GM12878 (cell line): Measurements from ENCODE around the gene STPG1. TPM values are rescaled to one million over a fixed set of nuclear protein-coding genes. Genes with fewer than 3 reads are reported as not detected.

Source experiments
- ATAC-seq: fragments of 200-7000 bp; cut with Tn5 transposase; 3 replicates; pipeline ENCODE4 v1.9.1; 2020; ENCODE audit warnings: mild to moderate bottlenecking, moderate library complexity
- BruUV-seq: library from RNA; stranded (reverse); fragments of 400-500 nt; replicated peaks from 2 replicates; lab custom pipeline; 2021; lab: Mats Ljungman, UMichigan
- CTCF ChIA-PET: fragments of 300-600 bp; sonication (Branson Sonifier 250); formaldehyde crosslinking; extraction: SDS; loops from one replicate; lab custom pipeline; 2021; ENCODE audit warnings: inconsistent platforms; lab: Yijun Ruan, JAX
- POLR2A ChIA-PET: fragments of 350-600 bp; formaldehyde crosslinking; extraction: SDS; loops from one replicate; lab custom pipeline; 2021; ENCODE audit warnings: inconsistent platforms; lab: Charles Lee
- RAD21 ChIA-PET: fragments of 300-600 bp; sonication (Branson Sonifier 250); formaldehyde crosslinking; loops from one replicate; lab custom pipeline; 2023; ENCODE audit warnings: antibody characterized with exemption; ENCODE audit not compliant: unreplicated experiment; lab: Charles Lee
- SMC1A ChIA-PET: fragments of 300-600 bp; sonication (Branson Sonifier 250); formaldehyde crosslinking; loops from one replicate; lab custom pipeline; 2023; ENCODE audit not compliant: unreplicated experiment, uncharacterized antibody; lab: Charles Lee
- DNase-seq: peaks from one replicate; pipeline ENCODE4 v3.0.0-alpha.2; 2011; ENCODE audit warnings: low read depth, low spot score
- FAIRE-seq: peaks from 3 replicates; lab custom pipeline; 2011; peaks lifted over from hg19 to GRCh38; lab: Jason Lieb, UNC
- H2AFZ ChIP-seq: 2 replicates; pipeline ENCODE4 v1.6.0; 2011; ENCODE audit warnings: low read depth, low read length, control low read depth; ENCODE audit not compliant: control insufficient read depth
- H3K27ac ChIP-seq: 2 replicates; pipeline ENCODE4 v1.5.1; 2011; ENCODE audit warnings: control low read depth; ENCODE audit not compliant: control insufficient read depth, insufficient read depth
- H3K27me3 ChIP-seq, 2 experiments: replicated peaks in 1 of 2; 2 replicates each; pipeline versions ENCODE4 v1.6.0 to v1.6.1; 2011; ENCODE audit warnings: low read length in 1 of 2; ENCODE audit not compliant: control insufficient read depth in 2 of 2, insufficient read depth in 2 of 2
- H3K36me3 ChIP-seq, 2 experiments: 2 replicates each; pipeline ENCODE4 v1.5.1; 2011; ENCODE audit warnings: low read length in 1 of 2; ENCODE audit not compliant: control insufficient read depth in 2 of 2, insufficient read depth in 2 of 2
- H3K4me1 ChIP-seq: 2 replicates; pipeline ENCODE4 v1.6.1; 2011; ENCODE audit warnings: mild to moderate bottlenecking, low read length, moderate library complexity, mixed read lengths; ENCODE audit not compliant: control insufficient read depth, insufficient read depth
- H3K4me2 ChIP-seq: 2 replicates; pipeline ENCODE4 v1.6.0; 2011; ENCODE audit warnings: control low read depth; ENCODE audit not compliant: control insufficient read depth, insufficient read depth
- H3K4me3 ChIP-seq: fragments of 200-600 bp; sonication (generic); 2 replicates; pipeline ENCODE4 v1.5.1; 2016
- H3K79me2 ChIP-seq: 2 replicates; pipeline ENCODE4 v1.6.0; 2011; ENCODE audit warnings: low read length; ENCODE audit not compliant: control insufficient read depth, insufficient read depth
- H3K9ac ChIP-seq: 2 replicates; pipeline ENCODE4 v1.8.0; 2011; ENCODE audit warnings: low read length, control low read depth, mixed read lengths; ENCODE audit not compliant: control insufficient read depth, insufficient read depth
- H3K9me3 ChIP-seq: replicated peaks from 3 replicates; pipeline ENCODE4 v1.5.1; 2011; ENCODE audit warnings: mild to moderate bottlenecking, low read length; ENCODE audit not compliant: control insufficient read depth, insufficient read depth
- H4K20me1 ChIP-seq: 2 replicates; pipeline ENCODE4 v1.6.0; 2011; ENCODE audit not compliant: control insufficient read depth, insufficient read depth
- EZH2 ChIP-seq: IDR thresholded peaks from 2 replicates; pipeline ENCODE4 v1.6.1; 2012; ENCODE audit warnings: low read depth, mild to moderate bottlenecking, control low read depth, inconsistent platforms, low read length, borderline replicate concordance; ENCODE audit not compliant: control insufficient read depth
- FOXM1 ChIP-seq: IDR thresholded peaks from 2 replicates; pipeline ENCODE4 v1.6.1; 2012; ENCODE audit warnings: low read depth, mild to moderate bottlenecking, inconsistent platforms, low read length, moderate library complexity
- GABPA ChIP-seq: IDR thresholded peaks from 2 replicates; pipeline ENCODE4 v1.6.1; 2014; ENCODE audit warnings: antibody characterized with exemption, low read depth, mild to moderate bottlenecking, inconsistent platforms
- HDAC6 ChIP-seq: fragments of 200-600 bp; sonication (generic); IDR thresholded peaks from one replicate; pipeline ENCODE4 v1.8.0; 2017; ENCODE audit warnings: antibody characterized with exemption; ENCODE audit not compliant: unreplicated experiment
- LARP7 ChIP-seq: fragments of 450-650 bp; IDR thresholded peaks from 2 replicates; pipeline ENCODE4 v1.6.1; 2017; ENCODE audit warnings: mild to moderate bottlenecking
- MYC ChIP-seq: IDR thresholded peaks from 2 replicates; pipeline ENCODE4 v1.6.1; 2011; ENCODE audit warnings: mild to moderate bottlenecking, low read length, moderate library complexity, inconsistent platforms; ENCODE audit not compliant: insufficient read depth, insufficient replicate concordance, insufficient read length, severe bottlenecking
- NFYA ChIP-seq: IDR thresholded peaks from 2 replicates; pipeline ENCODE4 v1.6.1; 2011; ENCODE audit warnings: low read depth, mild to moderate bottlenecking, low read length, improper control_type of control experiment, borderline replicate concordance
- NR2C1 ChIP-seq: fragments of 450-650 bp; IDR thresholded peaks from 2 replicates; pipeline ENCODE4 v1.6.1; 2017; ENCODE audit warnings: antibody characterized with exemption, mild to moderate bottlenecking, moderate library complexity
- NR2F1 ChIP-seq: fragments of 450-650 bp; conservative IDR thresholded peaks from 2 replicates; pipeline ENCODE4 v1.6.1; 2017; ENCODE audit warnings: mild to moderate bottlenecking
- RELA ChIP-seq: fragments of 450-650 bp; IDR thresholded peaks from 2 replicates; pipeline ENCODE4 v1.8.0; 2014; ENCODE audit warnings: borderline replicate concordance; ENCODE audit not compliant: partially characterized antibody
- SREBF2 ChIP-seq: IDR thresholded peaks from 2 replicates; pipeline ENCODE4 v1.6.1; 2012; ENCODE audit warnings: mild to moderate bottlenecking, low read length
- TCF12 ChIP-seq: IDR thresholded peaks from 2 replicates; pipeline ENCODE4 v1.6.1; 2011; ENCODE audit warnings: low read depth, mild to moderate bottlenecking, low read length
- ZNF384 ChIP-seq: IDR thresholded peaks from 2 replicates; pipeline ENCODE4 v1.6.1; 2012; ENCODE audit warnings: low read depth, mild to moderate bottlenecking, low read length, improper control_type of control experiment, borderline replicate concordance
- WGBS: methylation state at CpG from one replicate; pipeline ENCODE4 v1.1.6; 2016; ENCODE audit warnings: low lambda C conversion rate; ENCODE audit not compliant: insufficient replicate concordance, insufficient coverage; ENCODE audit errors: missing lambda C conversion rate; 5-methylcytosine and 5-hydroxymethylcytosine counted together
- in situ Hi-C: fragments of 300-500 bp; cut with MboI; formaldehyde crosslinking; loops from 9 replicates; pipeline ENCODE4 v1.14.3; 2018; ENCODE audit warnings: mixed read lengths
- intact Hi-C: fragments of 100-400 bp; cut with micrococcal nuclease; formaldehyde crosslinking; loops from one replicate; pipeline ENCODE4 v1.14.2; 2022; ENCODE audit not compliant: unreplicated experiment
- polyA plus RNA-seq, 11 experiments: library from polyadenylated mRNA; depleted of rRNA in 4 of 11; unstranded in 6 of 11; stranded (reverse) in 5 of 11; fragments of >200 nt; fragmentation: Nextera tagmentation in 4 of 11; fragmentation: Illumina TruSeq in 1 of 11; extraction: Ambion mirVana in 4 of 11; extraction: Trizol in 1 of 11; gene quantifications; 1 replicate in 1 of 11; 2 replicates in 10 of 11; pipeline versions ENCODE4 v1.2.1 to v1.2.3, GENCODE V29; 2011 to 2016; ENCODE audit warnings: inconsistent platforms in 2 of 11, missing spikeins in 2 of 11, low read depth in 1 of 11
- total RNA-seq, 4 experiments: library from RNA; depleted of rRNA in 3 of 4; stranded (reverse); fragments of >200 nt in 3 of 4; fragmentation: Illumina TruSeq in 1 of 4; extraction: Trizol in 1 of 4; gene quantifications; 2 replicates each; pipeline versions ENCODE4 v1.2.1 to v1.2.3, GENCODE V29; 2013 to 2021
- TF ChIP-seq, protein P1 (sequence below): IDR thresholded peaks from 2 replicates; pipeline ENCODE4 v1.6.1; 2011; ENCODE audit warnings: borderline replicate concordance, low read depth, mild to moderate bottlenecking, moderate library complexity, low read length; ENCODE audit not compliant: insufficient read depth, poor library complexity, severe bottlenecking
- TF ChIP-seq, protein P2 (sequence below): fragments of 450-650 bp; formaldehyde crosslinking; IDR thresholded peaks from 2 replicates; pipeline ENCODE4 v1.4.0; 2022; ENCODE audit warnings: mild to moderate bottlenecking, moderate library complexity
- TF ChIP-seq, protein P3 (sequence below): fragments of 450-650 bp; formaldehyde crosslinking; IDR thresholded peaks from 2 replicates; pipeline ENCODE4 v1.4.0; 2020; ENCODE audit warnings: mild to moderate bottlenecking, moderate library complexity

STPG1 gene
- total and polyA plus RNA-seq, 10 of the 15 experiments (the other 5 are each of a cell fraction or from before 2014, with no cell fraction given), result 0.22 to 2.6 (median 0.73) TPM

GRCh38 chr1:24360681-24361080 lies 52.9 kb downstream of the STPG1 start:
- DNase-seq (no peak), ATAC-seq (no peak), FAIRE-seq (no peak)
- Histone ChIP-seq H3K27ac (no peak overlapping the region), H4K20me1 (no peaks in the 10 kb centered on the region), H3K4me3 (no peak overlapping the region), H3K79me2 (no peaks in the 10 kb centered on the region), H3K9me3 (no peaks in the 10 kb centered on the region), H3K27me3 (no peaks in the 10 kb centered on the region), H3K9ac (no peak overlapping the region), H3K4me2 (no peak overlapping the region), H3K36me3 (no peaks in the 10 kb centered on the region), H2AFZ (no peak overlapping the region), H3K4me1 (peaks cover 10% of the 10 kb centered on the region; the same call in 1 of the 2 replicates)
- in situ Hi-C loops (no loop called here), intact Hi-C loops (no loop called here)
- no TSS peak for BruUV-seq
- POLR2A ChIA-PET, result no interaction called here
- TF ChIP-seq FOXM1, result no peak
- TF ChIP-seq ZNF384, result no peak
- no peak for TF ChIP-seq TCF12
- TF ChIP-seq NR2F1, result no peak
- TF ChIP-seq, protein P1, sequence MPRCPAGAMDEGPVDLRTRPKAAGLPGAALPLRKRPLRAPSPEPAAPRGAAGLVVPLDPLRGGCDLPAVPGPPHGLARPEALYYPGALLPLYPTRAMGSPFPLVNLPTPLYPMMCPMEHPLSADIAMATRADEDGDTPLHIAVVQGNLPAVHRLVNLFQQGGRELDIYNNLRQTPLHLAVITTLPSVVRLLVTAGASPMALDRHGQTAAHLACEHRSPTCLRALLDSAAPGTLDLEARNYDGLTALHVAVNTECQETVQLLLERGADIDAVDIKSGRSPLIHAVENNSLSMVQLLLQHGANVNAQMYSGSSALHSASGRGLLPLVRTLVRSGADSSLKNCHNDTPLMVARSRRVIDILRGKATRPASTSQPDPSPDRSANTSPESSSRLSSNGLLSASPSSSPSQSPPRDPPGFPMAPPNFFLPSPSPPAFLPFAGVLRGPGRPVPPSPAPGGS, result no peak
- TF ChIP-seq EZH2, result no peak
- no peak for TF ChIP-seq NR2C1
- TF ChIP-seq, protein P2, sequence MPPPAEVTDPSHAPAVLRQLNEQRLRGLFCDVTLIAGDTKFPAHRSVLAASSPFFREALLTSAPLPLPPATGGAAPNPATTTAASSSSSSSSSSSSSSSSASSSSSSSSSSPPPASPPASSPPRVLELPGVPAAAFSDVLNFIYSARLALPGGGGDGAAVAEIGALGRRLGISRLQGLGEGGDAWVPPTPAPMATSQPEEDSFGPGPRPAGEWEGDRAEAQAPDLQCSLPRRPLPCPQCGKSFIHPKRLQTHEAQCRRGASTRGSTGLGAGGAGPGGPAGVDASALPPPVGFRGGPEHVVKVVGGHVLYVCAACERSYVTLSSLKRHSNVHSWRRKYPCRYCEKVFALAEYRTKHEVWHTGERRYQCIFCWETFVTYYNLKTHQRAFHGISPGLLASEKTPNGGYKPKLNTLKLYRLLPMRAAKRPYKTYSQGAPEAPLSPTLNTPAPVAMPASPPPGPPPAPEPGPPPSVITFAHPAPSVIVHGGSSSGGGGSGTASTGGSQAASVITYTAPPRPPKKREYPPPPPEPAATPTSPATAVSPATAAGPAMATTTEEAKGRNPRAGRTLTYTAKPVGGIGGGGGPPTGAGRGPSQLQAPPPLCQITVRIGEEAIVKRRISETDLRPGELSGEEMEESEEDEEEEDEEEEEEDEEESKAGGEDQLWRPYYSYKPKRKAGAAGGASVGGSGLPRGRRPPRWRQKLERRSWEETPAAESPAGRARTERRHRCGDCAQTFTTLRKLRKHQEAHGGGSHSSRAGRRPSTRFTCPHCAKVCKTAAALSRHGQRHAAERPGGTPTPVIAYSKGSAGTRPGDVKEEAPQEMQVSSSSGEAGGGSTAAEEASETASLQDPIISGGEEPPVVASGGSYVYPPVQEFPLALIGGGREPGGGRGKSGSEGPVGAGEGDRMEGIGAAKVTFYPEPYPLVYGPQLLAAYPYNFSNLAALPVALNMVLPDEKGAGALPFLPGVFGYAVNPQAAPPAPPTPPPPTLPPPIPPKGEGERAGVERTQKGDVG (CRISPR knock-in tag), result no peak
- TF ChIP-seq, protein P3, sequence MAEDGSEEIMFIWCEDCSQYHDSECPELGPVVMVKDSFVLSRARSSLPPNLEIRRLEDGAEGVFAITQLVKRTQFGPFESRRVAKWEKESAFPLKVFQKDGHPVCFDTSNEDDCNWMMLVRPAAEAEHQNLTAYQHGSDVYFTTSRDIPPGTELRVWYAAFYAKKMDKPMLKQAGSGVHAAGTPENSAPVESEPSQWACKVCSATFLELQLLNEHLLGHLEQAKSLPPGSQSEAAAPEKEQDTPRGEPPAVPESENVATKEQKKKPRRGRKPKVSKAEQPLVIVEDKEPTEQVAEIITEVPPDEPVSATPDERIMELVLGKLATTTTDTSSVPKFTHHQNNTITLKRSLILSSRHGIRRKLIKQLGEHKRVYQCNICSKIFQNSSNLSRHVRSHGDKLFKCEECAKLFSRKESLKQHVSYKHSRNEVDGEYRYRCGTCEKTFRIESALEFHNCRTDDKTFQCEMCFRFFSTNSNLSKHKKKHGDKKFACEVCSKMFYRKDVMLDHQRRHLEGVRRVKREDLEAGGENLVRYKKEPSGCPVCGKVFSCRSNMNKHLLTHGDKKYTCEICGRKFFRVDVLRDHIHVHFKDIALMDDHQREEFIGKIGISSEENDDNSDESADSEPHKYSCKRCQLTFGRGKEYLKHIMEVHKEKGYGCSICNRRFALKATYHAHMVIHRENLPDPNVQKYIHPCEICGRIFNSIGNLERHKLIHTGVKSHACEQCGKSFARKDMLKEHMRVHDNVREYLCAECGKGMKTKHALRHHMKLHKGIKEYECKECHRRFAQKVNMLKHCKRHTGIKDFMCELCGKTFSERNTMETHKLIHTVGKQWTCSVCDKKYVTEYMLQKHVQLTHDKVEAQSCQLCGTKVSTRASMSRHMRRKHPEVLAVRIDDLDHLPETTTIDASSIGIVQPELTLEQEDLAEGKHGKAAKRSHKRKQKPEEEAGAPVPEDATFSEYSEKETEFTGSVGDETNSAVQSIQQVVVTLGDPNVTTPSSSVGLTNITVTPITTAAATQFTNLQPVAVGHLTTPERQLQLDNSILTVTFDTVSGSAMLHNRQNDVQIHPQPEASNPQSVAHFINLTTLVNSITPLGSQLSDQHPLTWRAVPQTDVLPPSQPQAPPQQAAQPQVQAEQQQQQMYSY, result no peak
- TF ChIP-seq SREBF2, result no peak
- no peak for TF ChIP-seq HDAC6
- no peak for TF ChIP-seq RELA
- no peak for TF ChIP-seq NFYA
- TF ChIP-seq GABPA, result no peak
- TF ChIP-seq LARP7, result no peak
- TF ChIP-seq MYC, result no peak
- RAD21 ChIA-PET, result no interaction called here
- SMC1A ChIA-PET, result interaction anchor here (0.8 kb wide), 1 partner anchor 31 kb away, joined by 3 read pairs; no protein-coding TSS in a partner anchor
- WGBS, result 93% methylated on average over 10 of the region's 10 CpGs
- CTCF ChIA-PET, result interaction anchor here (0.7 kb wide), 1 partner anchor 30 kb away, joined by 3 read pairs; no protein-coding TSS in a partner anchor
